ENCODE results near the gene IQCN.

IQCN gene

GRCh38 chr19:18208098-18208951, 65.9 kb downstream of the IQCN start:
- peak; percentile 54 for DNase-seq
